ENCODE data around the gene MPC1.
A peak's percentile ranks its signal among the peaks of the same experiment; 100 is the strongest.

The MPC1 gene

DNA sequence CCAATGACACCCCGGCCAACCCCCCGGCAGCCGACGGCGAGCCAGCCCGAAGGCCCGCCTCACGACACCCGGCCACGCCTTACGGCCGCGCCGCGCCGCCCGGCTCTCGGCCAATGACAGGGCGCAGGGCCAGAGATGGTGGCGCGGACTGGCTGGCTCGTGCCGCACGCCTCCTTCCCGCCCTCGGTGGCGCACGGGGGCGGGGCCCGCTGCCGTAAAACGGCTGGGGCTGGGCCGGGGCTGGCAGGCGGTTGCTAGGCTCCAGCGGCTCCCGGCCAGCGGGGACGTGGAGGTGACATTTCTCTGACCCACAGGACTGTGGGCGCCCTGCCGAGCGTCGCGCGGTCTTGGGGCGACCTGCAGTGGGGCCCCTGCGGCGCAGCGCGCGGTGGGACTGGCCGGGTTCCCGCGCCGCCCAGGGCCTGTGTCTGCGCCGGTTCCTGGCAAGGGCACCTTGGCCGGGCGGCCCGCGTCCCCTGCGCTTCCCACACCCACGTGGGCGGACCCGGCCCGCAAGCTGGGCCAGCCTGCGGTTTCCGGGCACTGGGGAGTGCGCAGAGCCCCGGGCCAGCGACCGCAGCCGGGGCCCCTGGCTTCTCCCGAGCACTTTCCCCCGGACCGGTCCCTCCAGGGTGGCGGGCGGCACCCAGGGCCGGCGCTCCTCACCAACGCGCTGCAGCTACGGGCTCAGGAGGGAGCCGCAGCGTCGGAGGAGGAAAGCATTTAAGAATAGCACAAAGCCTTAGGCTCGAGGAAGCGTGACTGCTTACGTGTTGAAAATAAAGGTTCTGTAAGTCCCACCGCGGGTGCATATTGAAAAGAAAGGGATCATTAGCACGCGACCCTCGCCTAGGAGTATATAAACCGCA lies at the start of gene MPC1:
Gene MPC1, minus strand, starts transcription at position 8 of the 869 bp plus-strand sequence. CDS start 64 bp downstream, outside the sequence.
- peak; percentile 90 for DNase-seq (ENCODE audit: low read depth)

DNA sequence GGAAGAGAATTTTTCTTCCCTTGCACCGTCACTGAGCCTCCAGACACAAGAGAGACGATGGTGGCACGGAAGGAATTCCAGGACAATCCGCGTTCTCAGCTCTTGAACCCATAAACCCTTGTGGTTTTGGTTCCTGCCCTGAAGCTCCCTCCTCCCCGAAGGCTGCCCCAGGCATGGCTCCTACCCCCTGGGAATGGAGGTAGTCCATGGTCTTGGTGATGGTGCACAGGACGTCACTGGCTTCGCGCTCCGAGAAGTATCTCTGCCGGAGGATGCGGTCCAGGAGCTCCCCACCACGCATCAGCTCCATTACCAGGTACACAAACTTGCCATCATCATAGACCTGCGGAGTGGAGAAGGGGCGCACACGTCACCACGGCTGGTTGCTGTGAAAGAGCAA lies 47.5 kb upstream of the MPC1 start:
- DNase-seq (ENCODE audit: low read depth) = no peak

DNA sequence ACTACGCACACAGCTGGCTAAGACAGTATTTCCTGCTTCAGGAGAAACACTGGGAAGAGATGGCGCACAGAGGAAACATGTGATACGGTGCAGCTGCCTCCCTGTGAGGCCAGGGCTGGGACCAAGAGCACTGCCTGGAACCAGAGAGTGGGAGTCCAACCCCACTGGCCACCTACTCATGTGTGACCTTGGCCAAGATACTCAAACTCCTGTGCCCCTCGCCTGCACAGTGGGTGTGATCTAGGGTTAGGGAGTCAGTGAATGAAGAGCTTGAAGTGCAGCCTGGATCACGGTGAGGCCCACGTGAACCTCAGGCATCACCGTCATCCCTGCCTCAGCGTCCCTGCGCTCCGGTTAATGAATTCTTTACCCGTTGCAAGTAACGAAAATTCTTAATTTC lies 41.7 kb upstream of the MPC1 start:
- DNase-seq (ENCODE audit: low read depth) = no peak

DNA sequence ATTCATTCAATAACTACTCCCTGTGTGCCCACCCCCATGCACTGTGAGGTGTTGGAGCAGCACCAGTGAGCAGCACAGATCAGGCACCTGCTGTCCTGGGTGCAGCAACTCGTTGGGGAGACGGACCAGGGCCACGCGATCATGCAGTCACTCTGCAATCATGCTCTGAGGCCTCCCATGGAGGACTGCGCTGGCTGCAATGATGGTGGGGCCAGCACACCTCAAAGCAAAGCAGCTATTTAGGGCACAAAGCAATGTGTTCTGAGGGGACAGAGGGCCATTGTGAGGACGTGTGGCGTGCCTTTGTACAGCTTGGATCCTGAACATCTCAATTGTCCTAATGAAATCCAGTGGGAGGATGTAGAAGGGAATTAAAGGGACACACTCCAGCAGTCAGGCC lies 41.0 kb upstream of the MPC1 start:
- no peak for DNase-seq (ENCODE audit: low read depth)

DNA sequence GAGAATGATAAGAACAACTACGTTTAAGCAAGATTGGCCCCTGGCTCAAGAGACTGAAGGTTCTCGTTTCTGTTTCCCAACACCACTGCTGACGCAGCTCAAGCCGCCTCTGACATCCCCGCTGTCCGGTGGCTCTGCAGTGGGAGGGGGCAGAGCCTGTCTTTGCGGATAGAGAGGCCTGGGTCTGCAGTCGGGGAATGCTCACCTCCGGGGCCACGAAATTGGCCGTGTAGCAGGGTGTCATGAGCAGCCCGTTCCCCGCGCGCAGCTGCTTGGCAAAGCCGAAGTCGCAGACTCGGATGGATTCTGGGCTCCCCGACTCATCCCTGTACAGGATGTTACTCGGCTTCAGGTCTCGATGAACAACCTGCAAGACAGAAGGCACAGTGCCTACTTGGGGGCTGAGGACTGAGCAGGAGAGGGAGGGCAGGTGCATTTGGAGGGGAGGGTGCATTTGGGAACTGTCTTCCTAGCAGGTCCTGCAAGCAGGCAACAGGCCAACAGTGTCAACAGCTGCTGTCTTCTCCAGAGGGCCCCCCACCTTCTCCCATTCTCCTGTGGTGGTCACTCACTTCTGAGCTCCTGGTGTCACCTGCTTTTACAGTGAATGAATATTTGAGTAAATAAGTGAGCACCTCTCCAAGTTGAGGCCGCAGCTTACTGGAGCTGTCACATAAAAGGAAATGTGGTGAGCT lies 40.5 kb upstream of the MPC1 start:
- no peak for DNase-seq (ENCODE audit: low read depth)

DNA sequence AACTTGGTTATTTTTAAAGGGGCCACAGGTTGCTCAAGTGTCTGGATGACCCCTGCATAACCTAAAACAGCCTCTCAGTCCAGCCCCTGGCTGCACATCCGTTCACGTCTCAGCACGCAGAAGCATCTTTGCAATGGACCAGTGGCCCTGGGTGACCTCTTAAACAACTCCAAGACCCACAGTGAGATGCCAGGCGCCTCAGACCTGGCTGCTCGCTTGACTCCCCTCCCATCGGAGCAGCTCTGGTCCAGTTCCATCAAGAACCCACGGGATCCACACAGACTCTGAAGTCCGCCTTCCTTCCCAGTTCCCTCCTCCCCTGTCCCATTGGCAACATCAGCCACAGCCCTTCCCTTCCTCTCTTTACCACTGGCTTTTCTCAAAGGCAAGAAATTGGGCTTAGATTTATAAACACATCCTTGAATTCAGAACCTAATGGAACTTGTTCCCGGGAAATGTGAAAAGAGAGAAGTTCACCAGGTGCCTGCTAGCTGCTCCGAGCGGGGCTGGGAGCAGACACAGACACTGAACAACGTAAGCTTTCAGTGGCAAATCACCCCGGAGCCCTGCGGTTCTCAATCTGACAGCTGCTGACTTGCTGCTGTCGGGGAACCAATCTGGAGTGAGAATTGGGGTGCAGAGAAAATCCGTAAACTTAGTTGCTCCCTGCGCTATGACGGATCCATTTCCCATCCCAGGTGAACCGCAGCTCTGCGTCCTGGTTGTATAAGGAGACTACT lies 39.6 kb upstream of the MPC1 start:
- DNase-seq (ENCODE audit: low read depth) = no peak

DNA sequence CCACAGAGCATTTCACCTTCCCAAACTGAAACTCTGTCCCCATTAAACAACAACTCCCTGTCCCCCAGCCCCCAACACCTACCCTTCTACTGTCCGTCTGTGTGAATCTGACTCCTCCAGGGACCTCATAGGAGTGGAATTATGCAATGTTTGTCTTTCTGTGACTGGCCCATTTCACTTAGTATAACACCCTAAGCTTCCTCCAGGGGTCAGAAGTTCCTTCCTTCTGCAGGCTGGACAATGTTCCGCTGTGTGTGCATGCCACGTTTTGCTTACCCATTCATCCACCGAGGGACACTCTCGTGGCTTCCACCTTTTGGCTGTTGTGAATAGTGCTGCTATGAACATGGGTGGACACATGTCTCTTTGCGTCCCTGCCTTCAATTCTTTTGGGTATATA lies 37.6 kb upstream of the MPC1 start:
- DNase-seq (ENCODE audit: low read depth) = no peak

DNA sequence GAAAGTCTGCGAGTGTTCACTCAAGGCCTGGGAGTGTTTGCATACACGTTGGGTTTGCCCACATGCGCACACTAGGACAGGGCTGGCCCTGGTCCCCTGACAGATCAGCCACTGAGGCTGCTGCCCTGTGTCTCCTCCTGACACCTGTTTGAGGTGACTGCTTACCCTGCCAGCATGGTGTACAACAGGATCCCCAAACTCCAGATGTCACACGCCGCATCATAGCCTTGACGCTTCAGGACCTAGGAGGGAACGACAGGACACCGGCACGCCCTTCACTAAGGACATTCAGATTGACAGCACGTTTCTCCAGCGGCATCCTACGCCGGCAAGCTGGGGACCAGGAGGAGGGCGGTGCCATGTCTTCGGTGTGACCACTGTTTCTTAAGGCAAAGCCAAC lies 37.0 kb upstream of the MPC1 start:
- no peak for DNase-seq (ENCODE audit: low read depth)

DNA sequence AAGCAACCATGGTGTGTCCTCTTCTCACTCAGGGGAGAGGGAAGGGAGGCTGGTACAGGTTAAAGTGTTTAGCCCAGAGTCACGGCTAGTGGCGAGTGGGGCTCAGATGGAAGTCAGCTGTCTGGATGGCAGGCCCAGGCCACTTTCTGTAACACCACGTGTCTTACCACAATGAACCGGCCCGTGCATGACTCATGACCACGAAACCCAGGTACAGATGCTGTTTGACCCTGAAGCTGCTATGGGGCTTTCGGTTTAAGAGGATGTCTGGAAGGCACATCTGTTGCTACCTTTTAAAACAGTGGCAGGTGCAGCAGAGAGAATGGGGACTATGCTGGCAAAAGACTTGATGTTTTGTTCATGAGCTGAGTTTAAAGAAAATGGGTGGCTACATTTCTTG lies 36.5 kb upstream of the MPC1 start:
- peak; percentile 45 for DNase-seq (ENCODE audit: low read depth)

DNA sequence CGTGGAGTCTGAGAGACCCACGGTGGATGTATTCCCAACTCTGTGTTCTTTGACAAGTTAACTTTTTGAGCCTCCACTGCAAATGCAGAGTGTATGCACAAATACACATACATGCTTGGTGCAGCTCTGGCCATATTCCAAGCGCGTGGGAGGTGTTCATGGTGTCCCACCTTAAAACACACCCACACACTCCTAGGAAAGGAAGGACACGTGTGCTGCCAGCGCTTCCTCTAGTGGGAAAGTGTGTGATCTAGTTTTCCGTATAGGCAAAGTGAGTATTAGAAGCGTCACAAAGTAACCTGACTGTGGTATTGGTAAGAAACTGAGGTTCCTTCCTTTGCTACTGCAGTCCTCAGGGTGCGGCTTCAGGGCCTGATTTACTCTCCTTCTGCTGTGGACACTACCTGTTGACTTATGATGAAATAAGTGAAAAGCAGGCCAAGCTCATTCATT lies 36.0 kb upstream of the MPC1 start:
- peak; percentile 19 for DNase-seq (ENCODE audit: low read depth)

DNA sequence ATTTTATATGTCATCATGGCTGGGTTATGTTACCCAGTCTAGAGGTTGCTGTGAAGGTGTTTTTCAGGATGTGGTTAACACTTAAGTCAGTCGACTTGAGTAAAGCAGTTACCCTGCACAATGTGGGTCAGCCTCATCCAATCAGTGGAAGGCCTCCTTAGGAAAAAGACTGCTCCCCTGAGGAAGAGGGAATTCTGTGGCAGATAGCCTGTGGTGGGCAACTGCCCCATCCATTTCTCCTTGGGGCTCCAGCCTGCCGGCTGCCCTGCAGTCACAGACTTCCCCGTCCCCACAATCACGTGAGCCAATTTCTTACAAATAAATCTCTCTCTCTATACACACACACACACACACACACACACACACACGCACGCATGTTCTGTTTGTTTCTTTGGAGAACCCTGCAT lies 34.5 kb upstream of the MPC1 start:
- DNase-seq (ENCODE audit: low read depth) = peak; percentile 16

DNA sequence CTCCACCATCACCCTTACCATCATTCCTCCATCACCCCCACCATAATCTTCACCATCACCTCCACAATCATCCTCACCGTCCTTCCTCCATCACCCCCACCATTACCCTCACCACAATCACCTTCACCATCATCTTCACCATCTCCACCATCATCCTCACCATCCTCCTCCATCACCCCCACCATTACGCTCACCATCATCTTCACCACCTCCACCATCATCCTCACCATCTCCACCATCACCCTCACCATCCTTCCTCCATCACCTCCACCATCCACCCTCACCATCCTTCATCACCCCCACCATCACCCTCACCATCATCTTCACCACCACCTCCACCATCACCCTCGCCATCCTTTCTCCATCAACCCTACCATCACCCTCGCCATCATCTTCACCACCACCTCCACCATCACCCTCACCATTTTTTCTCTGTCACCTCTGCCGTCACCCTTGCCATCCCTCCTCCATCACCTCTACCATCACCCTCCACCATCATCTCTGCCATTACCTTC lies 33.1 kb upstream of the MPC1 start:
- no peak for DNase-seq (ENCODE audit: low read depth)

DNA sequence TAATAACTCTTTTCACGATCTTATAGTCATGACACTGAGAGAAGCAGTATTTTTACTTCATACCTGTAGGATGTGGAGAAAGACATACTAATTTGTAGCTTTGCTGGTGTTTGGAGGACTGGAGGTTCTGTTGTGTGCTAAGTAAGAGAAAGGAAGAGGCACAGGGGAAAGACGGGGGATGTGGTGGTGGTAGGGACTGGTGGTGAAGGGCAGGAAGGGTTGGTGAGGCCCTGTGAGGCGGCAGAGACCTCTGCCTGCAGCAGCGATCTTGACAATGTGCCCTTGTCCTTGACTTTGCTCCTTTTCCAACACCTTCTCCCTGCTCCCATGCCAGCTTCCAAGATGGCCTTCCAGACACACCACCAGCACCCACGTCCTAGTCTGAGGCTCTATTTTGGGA lies 32.6 kb upstream of the MPC1 start:
- no peak for DNase-seq (ENCODE audit: low read depth)

DNA sequence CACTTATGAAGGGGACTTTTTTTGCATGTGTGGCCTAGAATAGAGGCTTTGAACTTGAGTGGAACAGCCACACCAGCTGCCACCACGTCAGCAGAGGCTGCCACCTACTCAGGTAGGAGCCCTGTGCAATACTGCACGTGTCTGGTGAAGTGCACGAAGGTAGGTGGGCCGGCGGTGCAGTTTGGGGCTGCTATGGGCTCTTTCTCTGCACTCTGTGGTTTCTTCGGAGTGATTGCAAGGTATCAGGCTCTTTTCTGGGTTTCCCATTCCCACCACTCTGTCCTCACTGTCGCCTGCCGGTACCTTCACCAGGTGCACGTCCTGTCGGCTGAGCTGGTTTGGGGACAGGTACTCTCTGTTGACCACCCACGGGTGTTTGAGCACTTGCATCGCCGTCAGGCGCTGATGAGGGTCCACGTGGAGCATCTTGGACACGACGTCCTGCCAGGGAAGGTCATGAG lies 30.8 kb upstream of the MPC1 start:
- DNase-seq (ENCODE audit: low read depth) = no peak

DNA sequence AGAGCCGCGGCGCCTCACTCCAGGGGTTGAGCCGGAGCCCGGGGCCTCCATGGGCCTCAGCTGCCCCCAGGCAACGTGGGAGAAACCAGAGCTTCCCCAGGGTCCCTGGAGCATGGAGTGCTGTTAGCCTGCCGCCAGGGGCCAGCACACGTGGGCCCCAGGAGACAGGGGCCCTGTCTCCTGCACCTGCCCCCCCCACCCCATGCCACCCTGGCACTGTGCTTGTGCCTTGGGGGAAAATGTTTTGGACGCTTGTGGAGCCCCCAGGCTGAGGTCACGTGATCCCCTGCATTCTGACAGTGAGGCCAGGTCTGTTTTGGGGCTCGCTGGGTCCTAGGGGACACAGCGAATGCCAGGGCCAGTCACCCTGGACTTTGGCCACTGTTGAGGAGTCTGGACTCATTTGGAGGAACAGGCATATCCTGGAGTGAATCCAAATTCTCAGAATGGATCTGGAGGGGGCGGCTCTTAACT lies 30.2 kb upstream of the MPC1 start:
- DNase-seq (ENCODE audit: low read depth) = no peak

DNA sequence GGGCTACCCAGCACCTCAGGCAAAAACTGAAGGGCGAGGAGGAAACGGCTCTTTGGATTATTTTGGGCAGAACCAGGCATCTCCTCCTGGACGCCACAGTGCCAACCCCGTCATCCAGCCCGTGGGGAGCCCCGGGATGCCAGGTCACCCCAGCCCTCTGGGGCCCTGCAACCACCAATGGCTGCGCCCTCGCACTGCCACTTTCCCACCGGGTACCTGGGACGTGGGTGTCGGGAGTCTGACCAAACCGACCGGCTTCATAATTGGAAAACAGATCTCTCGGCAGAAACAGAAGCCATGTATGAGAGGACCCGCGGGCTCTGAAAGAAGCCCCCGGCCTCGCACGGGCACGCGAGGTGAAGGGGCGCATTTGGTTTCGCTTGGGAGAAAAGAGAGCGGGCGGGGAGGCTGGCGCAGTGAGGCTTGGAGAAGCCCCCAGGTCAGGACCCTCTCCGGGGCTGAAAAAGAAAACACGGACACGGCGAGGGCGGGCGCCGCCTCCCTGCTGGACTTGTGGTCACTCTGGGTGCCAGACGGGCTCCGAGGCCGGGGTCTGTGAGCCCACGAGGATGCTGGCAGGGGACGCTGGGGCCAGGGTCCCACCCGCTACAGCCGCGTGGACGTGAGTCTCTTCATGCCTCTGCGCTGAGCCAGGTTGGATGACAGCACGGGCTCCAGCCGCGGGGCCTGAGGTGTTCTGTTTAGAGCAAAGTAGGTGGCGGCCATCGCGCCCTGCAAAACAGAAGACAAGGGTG lies 29.6 kb upstream of the MPC1 start:
- no peak for DNase-seq (ENCODE audit: low read depth)

DNA sequence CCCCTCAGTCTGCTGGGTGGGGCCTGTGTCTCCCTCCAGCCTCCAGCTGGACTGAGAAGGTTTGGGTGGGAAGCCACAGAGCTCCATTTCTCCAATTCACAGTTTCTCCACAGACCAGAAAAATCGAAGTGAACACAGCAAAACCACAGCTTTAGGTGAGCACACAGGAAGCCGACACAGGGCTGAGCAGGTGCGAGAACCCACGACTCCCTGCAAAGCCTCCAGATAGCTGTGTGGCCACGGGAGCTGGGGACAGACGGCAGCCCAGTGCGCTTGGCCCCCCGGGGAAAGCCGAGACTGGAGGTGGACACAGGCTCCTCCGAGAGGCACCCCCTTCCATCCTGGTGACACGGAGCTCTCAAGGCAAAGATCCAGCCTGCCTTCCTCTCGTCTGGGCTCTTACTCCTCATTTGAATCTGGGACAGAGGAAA lies 29.0 kb upstream of the MPC1 start:
- DNase-seq (ENCODE audit: low read depth) = no peak

DNA sequence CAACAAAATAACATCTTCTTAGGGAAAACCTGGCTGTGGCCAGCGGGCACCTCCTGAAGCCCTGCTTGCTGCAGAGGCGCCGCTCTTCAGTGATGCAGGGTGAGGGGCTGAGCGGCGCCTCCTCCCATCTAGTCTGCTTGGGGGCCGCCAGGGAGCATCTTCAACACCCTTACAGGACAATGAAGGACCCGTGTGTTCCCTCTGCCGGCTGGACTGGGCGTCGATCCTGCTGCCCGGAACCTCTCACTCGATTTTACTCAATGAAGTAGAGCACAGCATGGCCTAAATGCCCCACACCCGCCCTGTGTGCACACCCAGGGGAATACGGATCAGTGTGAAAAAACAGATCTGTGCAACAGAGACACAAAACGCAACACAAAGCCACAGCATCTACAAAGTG lies 28.5 kb upstream of the MPC1 start:
- no peak for DNase-seq (ENCODE audit: low read depth)

DNA sequence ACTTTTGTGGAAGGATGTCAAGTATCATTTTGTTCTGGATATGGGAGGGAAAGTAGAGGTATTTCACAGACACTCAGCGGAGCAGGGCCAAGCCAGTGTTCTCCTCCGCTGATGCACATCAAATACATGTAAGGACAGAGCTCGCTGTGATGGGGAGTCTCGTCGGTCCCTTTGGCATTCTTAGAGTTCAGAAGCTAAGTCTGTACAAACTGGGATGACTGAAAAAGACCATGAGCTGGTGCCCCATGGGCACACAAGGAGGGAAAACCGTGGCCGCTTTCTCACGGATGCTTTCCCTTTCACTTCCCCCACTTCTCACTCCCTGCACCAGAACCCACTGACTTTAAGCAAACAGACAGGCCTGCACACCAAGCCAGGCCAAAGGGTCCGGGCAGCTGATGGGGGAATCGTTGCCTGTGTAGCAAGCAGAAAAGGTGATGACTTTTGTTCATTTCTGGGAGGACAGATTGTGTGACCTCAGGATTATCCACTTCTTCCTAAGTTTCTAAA lies 27.7 kb upstream of the MPC1 start:
- DNase-seq (ENCODE audit: low read depth) = no peak

DNA sequence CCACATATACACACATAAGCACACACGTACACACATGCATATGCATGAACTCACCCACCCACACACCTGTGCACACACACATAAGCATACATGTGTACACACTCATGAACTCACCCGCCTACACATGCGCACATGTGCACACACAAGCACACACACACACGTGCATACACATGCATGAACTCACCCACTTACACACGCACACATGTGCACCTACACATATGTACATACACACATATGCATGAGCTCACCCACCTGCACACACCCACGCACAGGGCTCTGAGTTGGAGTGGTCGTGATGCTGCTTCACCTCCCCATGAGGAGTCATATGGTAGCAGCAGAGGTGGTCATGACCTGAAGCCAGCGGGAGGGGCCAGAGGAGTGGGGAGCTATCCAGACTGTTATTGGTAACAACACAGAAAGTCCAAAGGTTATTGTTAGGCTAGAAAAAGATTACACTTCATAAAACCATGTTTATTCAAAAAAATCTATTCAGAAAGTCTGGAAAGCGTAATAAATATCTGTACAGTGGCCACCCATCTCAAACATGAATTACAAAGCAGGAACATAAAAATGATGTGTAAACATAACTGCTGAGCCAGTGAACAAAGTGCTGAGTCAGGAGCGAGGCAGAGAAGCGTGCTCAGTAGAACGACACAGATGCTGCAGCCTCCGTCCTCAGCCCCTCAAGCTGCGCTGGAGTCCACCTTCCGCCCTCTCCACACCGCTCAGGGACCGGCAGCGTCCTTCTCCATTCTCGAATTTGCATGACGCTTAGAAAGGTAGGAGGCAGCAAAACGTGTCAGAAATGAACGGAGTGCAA lies 26.4 kb upstream of the MPC1 start:
- DNase-seq (ENCODE audit: low read depth) = no peak

Data from stimulated activated CD4-positive, alpha-beta T cell treated with anti-CD3 and anti-CD28 coated beads, Interleukin-2, amount 100 ng/mL, for 4 hours (primary cell).